Measurements from ENCODE around the gene TMEM248. TPM values are rescaled to one million over a fixed set of nuclear protein-coding genes. Genes with fewer than 3 reads are reported as not detected.

Gene TMEM248
- total and polyA plus RNA-seq, 2 donors (not counting 3 experiments of a cell fraction or from before 2014, with no cell fraction given): 107 to 220 TPM

- no peak for FAIRE-seq
- DNase-seq (ENCODE audit: low read depth, low spot score): no peak
- no peaks in the 10 kb centered on the region for H3K27me3 ChIP-seq (ENCODE audit: control insufficient read depth in 2 of 2, insufficient read depth in 2 of 2, low read length in 2 of 2)
- ChIA-PET CTCF (interaction anchor here (0.6 kb wide), 1 partner anchor 10 kb away, joined by 3 read pairs; no protein-coding TSS in a partner anchor), POLR2A (no interaction called here)
- TF ChIP-seq POLR2AphosphoS5 (IDR thresholded peaks at IDR 0.05; ENCODE audit: insufficient read depth, low read depth, low read length) (no peak), EZH2 (IDR thresholded peaks at IDR 0.05; ENCODE audit: borderline replicate concordance, low read depth, low read length, severe bottlenecking) (no peak)
- TF ChIP-seq, protein P1, sequence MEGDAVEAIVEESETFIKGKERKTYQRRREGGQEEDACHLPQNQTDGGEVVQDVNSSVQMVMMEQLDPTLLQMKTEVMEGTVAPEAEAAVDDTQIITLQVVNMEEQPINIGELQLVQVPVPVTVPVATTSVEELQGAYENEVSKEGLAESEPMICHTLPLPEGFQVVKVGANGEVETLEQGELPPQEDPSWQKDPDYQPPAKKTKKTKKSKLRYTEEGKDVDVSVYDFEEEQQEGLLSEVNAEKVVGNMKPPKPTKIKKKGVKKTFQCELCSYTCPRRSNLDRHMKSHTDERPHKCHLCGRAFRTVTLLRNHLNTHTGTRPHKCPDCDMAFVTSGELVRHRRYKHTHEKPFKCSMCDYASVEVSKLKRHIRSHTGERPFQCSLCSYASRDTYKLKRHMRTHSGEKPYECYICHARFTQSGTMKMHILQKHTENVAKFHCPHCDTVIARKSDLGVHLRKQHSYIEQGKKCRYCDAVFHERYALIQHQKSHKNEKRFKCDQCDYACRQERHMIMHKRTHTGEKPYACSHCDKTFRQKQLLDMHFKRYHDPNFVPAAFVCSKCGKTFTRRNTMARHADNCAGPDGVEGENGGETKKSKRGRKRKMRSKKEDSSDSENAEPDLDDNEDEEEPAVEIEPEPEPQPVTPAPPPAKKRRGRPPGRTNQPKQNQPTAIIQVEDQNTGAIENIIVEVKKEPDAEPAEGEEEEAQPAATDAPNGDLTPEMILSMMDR (IDR thresholded peaks at IDR 0.05; ENCODE audit: extremely low read depth in 1 of 2, insufficient read depth in 1 of 2, low read depth in 1 of 2, low read length in 2 of 2): no peak
- no peak overlapping the region for H3K9ac ChIP-seq (replicated peaks; ENCODE audit: extremely low read depth, insufficient read depth, low read length)
- intact Hi-C loops (cut with micrococcal nuclease): no loop called here
- no peak overlapping the region for H2AFZ ChIP-seq (ENCODE audit: low read depth, low read length)
- H3K4me3 ChIP-seq (replicated peaks in 1 of 3; ENCODE audit: insufficient read depth in 1 of 3, low read depth in 1 of 3, low read length in 3 of 3): no peak overlapping the region
- no peaks in the 10 kb centered on the region for H3K4me1 ChIP-seq (ENCODE audit: control insufficient read depth, extremely low read depth, insufficient read depth, low read length)
- H3K9me3 ChIP-seq (replicated peaks; ENCODE audit: control insufficient read depth, insufficient read depth, low read length): no peaks in the 10 kb centered on the region
- dilution Hi-C loops (cut with MboI; ENCODE audit: extremely low pct_ligation_motif_present, low sequenced_read_pairs): no loop called here
- H3K36me3 ChIP-seq (ENCODE audit: control insufficient read depth in 2 of 2, extremely low read depth in 1 of 2, insufficient read depth in 2 of 2, low read length in 2 of 2): peaks cover 0 to 2% of the 10 kb centered on the region in 2 experiments
- H3K9me1 ChIP-seq (replicated peaks; ENCODE audit: control insufficient read depth, extremely low read depth, insufficient read depth, low read length): no peaks in the 10 kb centered on the region
- peaks cover 12% of the 10 kb centered on the region for H4K20me1 ChIP-seq (replicated peaks; ENCODE audit: control insufficient read depth, extremely low read depth, insufficient read depth, low read length)
- no peak overlapping the region for H3K4me2 ChIP-seq (ENCODE audit: insufficient read depth, low read length)
- H3K79me2 ChIP-seq (ENCODE audit: control insufficient read depth, insufficient read depth, low read length): peaks cover 95% of the 10 kb centered on the region
- H3K27ac ChIP-seq (ENCODE audit: insufficient read depth, low read depth, low read length): no peak overlapping the region
- BruUV-seq (replicated peaks): no TSS peak
These were observed 12.4 kb downstream of the TMEM248 start for GRCh38 chr7:66933469-66933868.

DNA sequence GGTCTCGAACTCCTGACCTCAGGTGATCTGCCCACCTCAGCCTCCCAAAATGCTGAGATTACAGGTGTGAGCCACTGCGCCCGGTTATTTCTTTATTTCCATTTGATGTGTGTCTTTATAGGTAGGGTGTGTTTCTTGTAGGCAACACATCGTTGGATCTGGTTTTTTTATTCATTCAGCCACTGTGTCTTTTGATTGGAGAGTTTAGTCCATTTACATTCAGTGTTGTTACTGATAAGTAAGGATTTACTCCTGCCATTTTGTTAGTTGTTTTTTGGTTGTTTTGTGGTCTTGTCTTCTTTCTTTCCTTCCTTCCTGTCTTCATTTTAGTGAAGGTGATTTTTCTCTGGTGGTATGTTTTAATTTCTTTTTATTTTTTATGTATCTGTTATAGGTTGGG, 16.9 kb downstream of the TMEM248 start:
- Histone ChIP-seq H3K9me1 (replicated peaks; ENCODE audit: control insufficient read depth, extremely low read depth, insufficient read depth, low read length) (no peaks in the 10 kb centered on the region), H3K36me3 (ENCODE audit: control insufficient read depth in 2 of 2, extremely low read depth in 1 of 2, insufficient read depth in 2 of 2, low read length in 2 of 2) (peaks cover 0 to 5% of the 10 kb centered on the region in 2 experiments), H4K20me1 (replicated peaks; ENCODE audit: control insufficient read depth, extremely low read depth, insufficient read depth, low read length) (peaks cover 3% of the 10 kb centered on the region), H3K9me3 (replicated peaks; ENCODE audit: control insufficient read depth, insufficient read depth, low read length) (no peaks in the 10 kb centered on the region), H2AFZ (ENCODE audit: low read depth, low read length) (no peak overlapping the region), H3K79me2 (ENCODE audit: control insufficient read depth, insufficient read depth, low read length) (peaks cover 77% of the 10 kb centered on the region), H3K4me3 (replicated peaks in 1 of 3; ENCODE audit: insufficient read depth in 1 of 3, low read depth in 1 of 3, low read length in 3 of 3) (no peak overlapping the region), H3K4me1 (ENCODE audit: control insufficient read depth, extremely low read depth, insufficient read depth, low read length) (no peaks in the 10 kb centered on the region), H3K27me3 (ENCODE audit: control insufficient read depth in 2 of 2, insufficient read depth in 2 of 2, low read length in 2 of 2) (no peaks in the 10 kb centered on the region), H3K9ac (replicated peaks; ENCODE audit: extremely low read depth, insufficient read depth, low read length) (no peak overlapping the region), H3K4me2 (ENCODE audit: insufficient read depth, low read length) (no peak overlapping the region), H3K27ac (ENCODE audit: insufficient read depth, low read depth, low read length) (no peak overlapping the region)
- BruUV-seq (replicated peaks): no TSS peak
- no peak for TF ChIP-seq EZH2 (IDR thresholded peaks at IDR 0.05; ENCODE audit: borderline replicate concordance, low read depth, low read length, severe bottlenecking)
- TF ChIP-seq FOS (IDR thresholded peaks at IDR 0.05; ENCODE audit: borderline replicate concordance, insufficient read depth, low read length): no peak
- TF ChIP-seq POLR2AphosphoS5 (IDR thresholded peaks at IDR 0.05; ENCODE audit: insufficient read depth, low read depth, low read length): no peak
- TF ChIP-seq POLR2A (IDR thresholded peaks at IDR 0.05; ENCODE audit: low read depth, low read length): no peak
- TF ChIP-seq GATA2 (IDR thresholded peaks at IDR 0.05; ENCODE audit: insufficient read depth, insufficient read length, low read depth, low read length): no peak
- TF ChIP-seq, protein P1 (IDR thresholded peaks at IDR 0.05; ENCODE audit: extremely low read depth in 1 of 2, insufficient read depth in 1 of 2, low read depth in 1 of 2, low read length in 2 of 2): no peak
- TF ChIP-seq JUN (IDR thresholded peaks at IDR 0.05; ENCODE audit: borderline replicate concordance, insufficient read depth, insufficient read length, low read depth): no peak
- no peak for TF ChIP-seq MAX (IDR thresholded peaks at IDR 0.05; ENCODE audit: insufficient read depth, insufficient read length)
- TF ChIP-seq MYC (IDR thresholded peaks at IDR 0.05; ENCODE audit: low read depth, low read length): no peak
- ChIA-PET POLR2A (no interaction called here), CTCF (no interaction called here)
- intact Hi-C loops (cut with micrococcal nuclease) (no loop called here), dilution Hi-C loops (cut with MboI; ENCODE audit: extremely low pct_ligation_motif_present, low sequenced_read_pairs) (no loop called here)
- DNase-seq (ENCODE audit: low read depth, low spot score) (no peak), FAIRE-seq (no peak)
